Eye (tissue), 1 donor: ENCODE measurements around the gene AFDN.
"Not testable (repeated sequence)": the region's sequence is repeated elsewhere in the genome, so short reads cannot be mapped to it uniquely, and the experiment has no call there.

Experiments used
- DNase-seq: peaks from one replicate; pipeline ENCODE4 v3.0.0-alpha.2; 2015

AFDN gene

DNA sequence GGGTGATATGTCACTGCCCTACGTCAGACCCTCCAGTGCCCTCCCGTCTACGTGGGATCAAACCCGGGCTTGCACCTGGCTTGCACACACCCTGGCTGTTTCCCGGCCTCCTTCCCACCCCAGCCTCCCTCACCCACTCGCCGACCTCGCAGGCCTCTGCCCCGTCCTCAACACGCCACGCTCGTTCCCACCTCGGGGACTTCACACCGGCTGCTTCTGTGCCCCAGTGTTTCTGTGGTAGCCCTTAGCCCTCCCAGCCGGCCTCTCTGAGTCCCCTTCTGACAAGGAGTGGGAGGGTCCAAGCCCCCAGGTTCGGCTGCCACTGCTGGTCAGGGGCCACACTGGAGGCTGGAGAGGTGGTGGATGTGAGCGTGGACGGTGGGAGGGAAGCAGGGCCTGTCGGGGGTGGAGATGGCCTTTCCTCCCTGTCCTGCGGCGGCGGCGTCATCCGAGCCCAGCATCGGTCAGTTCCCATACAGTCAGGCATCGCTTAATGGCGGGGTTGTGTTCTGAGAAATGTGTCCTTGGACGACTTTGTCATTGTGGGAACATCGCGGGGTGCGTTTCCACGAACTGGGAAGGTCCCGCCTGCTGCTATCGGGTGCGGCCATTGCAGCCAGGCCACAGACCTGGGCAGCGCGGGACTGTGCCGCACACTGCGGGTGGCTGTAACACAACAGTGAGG, 159.3 kb downstream of the AFDN start:
- no peak for DNase-seq

DNA sequence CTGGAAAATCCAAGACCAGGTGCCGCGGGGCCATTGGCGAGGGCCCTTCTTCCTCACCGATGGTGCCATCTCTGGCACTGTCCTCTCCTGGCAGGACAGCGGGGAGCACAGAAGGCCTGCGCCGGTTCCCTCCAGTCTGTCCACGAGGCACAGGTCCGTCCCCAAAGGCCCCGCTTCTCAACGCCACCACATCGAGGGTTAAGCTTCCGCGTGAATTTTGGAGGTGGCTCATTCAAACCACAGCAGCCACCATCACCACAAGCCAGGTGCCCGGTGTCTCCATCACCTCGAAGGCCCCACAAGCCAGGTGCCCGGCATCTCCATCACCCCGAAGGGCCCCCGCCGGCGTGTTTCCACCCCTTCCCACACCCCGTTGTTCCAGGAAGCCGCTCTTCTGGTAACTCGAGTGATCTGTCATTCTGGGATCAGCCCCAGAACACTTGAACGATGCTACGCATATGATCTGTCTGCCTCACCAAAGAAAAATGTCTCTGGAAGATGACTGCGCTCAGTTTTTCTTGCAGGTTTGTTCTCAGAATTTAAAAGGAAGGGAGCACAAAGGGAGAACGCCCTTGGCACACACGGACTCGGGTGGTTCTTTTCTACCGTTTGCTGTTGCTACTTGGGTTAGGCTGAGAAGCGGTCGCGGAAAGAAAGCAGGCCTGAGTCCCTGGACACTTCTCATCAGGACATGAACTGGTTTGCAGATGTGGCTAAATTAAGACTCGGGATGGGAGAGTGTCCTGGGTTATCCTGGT, 160.9 kb downstream of the AFDN start:
- no peak for DNase-seq

DNA sequence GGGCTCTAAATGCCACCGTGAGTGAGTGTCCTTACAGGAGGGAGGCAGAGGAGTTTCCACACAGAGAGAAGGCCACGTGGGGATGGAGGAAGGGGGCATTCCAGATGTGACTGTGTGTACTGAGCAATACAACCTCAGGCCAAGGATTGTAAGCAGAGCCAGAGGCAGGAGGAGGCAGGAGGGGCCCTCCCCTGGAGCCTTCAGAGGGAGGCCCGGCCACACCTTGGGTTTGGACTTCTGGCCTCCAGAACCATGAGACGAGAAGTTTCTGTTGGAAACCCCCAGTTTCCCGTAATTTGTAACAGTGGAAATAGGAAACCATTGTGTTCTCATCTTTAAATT, 161.4 kb downstream of the AFDN start:
- no peak for DNase-seq

DNA sequence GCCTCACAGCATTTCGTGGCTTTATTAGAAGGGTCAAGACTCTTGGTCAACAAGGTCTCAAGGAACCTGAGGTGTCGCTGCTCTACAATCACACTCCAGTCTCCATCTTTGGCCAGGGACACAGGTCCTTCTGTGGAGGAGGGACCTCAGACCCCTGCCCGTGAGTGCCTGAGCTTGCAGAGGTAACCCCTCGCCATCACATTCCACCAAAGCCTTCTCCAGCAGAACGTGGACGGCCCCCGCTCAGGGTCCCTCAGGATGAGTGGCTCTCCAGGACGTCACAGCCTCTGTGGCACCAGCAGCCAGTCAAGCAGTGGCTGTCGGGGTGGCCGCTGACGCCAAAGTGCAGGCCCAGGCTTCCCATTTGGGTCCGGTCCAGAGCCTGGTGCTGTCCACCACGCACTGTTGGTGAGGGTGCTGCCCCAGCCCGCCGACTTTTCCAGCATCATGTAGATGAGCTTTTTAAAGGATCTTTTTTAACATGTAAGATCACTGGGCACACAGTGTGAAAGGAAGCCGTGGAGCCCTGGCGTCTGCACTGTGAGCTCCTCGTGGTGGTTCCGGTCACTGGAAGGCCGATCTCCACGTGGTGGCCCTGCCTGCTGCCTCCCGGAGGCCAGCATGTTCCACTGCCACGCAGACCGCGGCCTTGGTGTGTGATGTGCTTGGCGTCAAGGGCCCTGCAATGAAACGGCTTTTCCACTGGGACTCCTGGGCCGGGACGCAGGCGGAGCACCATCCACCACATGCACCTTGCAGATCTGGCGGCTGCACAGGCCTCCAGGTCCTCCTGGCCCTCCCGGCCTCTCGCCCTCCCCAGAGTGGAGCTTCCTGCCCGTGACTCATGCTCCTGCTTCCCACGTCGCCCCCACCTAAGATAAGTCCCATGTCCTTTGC, 162.5 kb downstream of the AFDN start:
- DNase-seq, result no peak

DNA sequence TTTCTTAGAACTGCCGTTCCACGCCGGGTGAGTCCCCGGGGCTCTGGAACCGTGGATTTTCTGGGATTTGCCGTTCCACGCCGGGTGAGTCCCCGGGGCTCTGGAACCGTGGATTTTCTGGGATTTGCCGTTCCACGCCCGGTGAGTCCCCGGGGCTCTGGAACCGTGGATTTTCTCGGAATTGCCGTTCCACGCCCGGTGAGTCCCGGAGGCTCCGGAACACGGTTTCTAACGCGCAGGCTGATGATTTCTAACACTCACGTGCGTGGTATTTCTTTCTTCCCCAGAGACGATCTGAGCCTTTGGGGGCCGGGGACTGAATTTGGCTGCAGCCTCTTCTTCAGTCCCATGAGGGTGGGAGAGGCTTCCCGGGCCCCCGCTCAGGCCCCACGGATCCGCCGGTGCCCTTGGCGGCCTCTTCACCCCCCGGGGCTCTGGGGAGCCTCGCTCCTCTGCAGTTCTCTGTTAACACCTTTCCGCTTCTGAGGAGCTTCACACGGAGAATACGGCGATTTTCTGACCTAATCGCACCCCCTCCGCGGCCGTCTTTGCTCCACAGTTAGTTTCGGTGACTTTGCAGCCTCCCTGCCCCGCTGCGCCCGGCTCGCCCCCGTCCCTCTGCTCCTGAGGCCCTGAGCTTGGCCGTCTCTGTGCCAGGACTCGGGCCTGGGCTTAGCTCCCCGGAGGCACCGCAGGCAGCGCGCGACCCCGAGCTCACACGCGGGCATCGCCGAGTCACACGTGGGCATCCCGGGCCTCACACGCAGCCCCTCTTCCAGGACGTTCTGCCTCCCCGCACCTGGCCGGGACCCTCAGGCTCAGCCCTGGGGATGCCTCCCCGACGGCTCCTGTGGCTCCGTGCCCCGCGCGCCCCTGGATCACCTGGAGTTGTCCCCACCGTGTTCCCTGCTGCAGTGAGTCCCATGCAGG, 163.6 kb downstream of the AFDN start:
- no peak for DNase-seq

DNA sequence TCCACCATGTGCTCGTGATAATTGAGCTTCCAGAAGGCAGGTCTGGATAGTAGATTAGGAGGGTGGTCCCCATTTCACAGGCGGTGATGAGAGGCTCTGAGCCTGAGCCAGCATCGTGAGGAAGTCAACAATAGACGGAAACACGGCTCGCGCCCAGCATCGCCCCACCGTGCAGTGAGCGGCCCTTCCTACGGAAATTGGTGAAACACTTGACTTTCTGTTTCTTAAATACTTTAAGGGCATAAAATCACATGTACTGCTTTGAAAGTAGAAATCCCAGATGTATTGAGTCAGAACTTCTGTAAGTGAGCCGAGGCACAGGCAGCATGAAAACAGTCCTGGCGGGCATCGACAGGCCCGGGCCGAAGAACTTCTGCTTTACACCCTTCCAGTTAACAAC, 166.5 kb downstream of the AFDN start:
- no peak for DNase-seq

DNA sequence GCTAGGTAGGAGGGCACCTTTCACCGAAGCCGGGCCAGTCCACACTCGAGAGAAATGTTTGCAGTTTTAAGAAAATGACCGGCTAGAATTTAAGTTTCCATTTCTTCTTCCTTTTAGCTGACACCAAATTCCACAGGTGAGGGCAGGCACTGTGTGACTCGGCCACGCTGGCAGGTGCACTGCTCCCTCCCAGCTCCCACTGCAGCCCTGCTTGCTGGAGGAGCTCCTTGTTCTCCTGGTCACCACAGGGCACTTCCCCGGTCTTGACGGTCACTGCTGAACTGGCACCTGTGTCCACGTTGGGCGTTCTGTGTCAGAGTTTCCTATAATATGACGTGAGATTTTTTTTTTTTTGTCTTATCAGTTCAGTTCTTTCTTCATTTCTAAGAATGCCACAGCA, 167.1 kb downstream of the AFDN start:
- DNase-seq, result no peak

DNA sequence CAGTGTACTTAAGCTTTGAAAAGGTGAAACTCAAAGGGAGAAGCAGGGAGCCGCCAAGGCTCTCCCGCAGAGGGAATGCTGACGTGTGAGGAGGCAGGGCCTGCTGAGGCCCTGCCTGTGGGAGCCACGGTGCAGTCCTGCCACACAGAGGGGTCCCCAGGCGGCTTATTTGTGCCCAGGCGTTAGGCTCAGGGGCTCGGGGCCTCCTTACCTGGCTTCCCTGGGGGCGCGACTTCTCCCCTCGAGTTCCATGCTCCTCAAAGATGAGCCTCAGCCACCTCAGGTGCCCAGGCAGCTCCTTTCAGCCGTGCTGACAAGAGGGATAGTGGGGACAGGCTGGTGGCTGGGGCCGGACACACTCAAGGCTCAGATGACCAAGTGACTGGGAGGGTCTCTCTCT, 168.6 kb downstream of the AFDN start:
- DNase-seq, result no peak

DNA sequence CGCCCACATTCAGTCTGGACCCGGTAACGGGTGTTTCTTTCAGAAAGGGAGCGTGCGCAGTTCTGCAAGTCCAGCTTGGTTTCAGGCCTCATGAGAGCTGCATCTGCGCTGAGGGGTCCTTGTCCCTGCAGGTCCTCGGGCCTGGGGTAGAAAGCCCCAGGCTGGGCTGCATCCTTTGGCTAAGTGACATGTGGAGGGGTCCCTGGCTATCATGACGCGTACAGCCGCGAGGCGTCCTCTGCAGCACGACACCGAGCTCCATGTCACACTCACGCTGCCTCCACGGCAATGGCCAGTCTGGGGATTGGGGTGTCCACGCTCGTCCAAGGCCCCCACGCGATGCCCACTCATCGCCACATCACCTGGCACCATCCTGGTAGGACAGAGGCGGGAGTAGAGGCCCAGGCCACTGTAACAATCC, 169.0 kb downstream of the AFDN start:
- DNase-seq, result no peak

DNA sequence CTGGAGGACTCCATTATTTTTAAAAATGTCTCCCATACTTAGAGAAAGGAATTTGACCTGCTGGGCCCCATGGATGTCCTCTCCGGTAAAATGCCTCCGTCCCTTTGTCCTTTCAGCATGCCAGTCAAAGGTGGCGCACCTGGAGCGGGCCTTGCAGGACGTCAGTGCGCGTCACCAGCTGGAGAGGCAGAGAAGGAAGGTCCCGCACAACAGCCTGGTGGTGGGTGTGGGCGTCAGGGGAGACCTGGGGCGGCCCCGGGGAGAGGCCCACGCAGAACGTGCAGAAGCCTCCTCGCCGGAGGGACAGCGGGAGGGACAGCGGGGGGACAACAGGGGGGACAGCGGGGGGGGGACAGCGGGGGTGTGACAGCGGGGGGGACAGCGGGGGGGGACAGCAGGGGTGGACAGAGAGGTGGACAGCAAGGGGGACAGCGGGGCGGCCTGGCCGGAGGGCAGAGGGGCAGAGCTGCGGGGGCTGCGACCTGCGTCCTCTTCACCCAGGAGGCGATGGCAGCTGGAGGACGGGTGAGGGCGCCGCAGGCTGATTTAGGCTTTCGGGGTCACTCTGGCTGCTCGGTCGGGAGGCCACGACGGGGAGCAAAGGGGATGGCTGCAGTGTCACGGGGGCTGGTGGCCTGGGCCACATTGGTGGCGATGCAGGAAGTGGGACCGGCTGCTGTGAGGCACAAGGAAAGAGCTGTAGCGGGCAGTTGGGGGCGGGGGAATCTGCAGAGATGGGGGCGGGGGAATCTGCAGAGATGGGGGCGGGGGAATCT, 169.9 kb downstream of the AFDN start:
- DNase-seq, result no peak

DNA sequence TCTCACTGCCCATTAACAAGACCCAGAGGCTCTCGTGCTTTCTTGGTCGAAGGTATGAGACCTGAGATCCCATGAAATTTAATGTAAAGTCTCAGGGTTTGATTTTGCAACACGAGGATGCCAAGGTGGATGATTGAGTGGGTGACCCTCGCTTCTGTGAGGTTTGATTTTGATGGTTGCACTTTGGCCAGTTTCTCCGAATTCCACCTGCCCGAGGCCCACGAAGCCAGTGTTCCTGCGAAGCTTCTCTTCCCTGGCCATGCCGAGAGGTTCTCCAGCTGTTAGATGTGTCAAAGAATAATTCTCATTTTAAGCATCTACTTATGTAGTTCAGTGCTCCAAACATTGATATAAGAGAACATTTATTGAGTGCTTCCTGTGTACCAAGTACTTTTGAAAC, 170.9 kb downstream of the AFDN start, which contains the start of gene KIF25:
TSS of gene KIF25 (plus strand) at position 30 of the 400 bp plus-strand sequence. CDS start 31,915 bp downstream, outside the sequence.
- no peak for DNase-seq

DNA sequence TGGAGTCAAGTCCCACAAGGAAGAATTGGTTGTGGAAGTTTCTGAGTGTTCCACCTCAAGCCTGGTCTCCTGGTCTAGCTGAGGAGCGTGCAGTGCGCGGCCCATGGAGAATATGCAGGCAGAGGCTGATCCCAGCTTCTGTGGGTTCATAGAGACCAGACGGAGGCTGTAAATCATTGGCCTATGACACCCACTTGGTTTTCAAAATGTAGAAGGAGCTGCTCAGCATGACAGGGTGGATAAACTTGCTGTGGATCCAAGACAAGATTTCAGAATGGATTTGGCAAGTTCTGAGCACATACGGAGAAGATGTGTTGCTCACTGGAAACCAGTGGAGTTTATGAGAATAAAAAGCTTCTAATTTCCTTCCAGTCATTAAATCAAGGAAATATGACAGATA, 171.5 kb downstream of the AFDN start:
- no peak for DNase-seq

DNA sequence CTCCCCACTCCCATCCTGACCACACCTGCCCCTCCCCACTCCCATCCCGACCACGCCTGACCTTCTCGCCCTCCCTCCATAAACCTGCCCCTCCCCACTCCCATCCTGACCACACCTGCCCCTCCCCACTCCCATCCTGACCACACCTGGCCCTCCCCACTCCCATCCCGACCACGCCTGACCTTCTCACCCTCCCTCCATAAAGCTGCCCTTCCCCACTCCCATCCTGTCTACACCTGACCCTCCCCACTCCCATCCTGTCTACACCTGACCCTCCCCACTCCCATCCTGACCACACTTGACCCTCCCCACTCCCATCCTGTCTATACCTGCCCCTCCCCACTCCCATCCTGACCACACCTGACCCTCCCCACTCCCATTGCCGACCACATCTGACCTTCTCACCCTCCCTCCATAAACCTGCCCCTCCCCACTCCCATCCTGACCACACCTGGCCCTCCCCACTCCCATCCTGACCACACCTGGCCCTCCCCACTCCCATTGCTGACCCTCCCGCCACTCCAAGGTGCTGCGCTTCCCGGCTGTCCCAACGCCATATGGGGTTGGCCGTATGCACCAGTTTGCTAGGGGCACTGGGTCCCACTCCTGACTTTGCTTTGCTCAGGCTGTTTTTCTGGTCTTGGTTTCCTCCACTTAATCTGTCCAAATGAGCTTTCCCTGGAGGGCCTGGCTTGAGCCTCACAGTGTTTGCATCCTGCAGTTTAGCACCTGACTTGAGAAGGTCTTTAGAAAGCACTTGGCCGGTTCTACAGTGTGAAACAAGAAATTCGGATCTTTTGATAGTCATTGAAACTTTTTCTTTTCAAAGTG, 173.7 kb downstream of the AFDN start:
- no peak for DNase-seq

DNA sequence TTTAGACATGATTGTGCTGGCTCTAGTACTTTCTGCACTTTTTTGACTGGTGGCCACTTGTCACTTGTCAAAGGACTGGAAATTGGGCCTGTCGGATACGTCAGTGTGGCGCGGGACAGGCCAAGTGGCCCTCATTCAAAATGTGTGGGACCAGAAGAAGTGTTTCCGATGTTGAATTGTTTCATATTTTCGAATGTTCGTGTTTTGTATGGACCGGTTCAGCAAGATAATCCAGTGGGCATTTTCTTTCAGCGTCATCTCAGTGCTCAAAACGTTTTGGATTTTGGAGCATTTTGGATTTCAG, 174.3 kb downstream of the AFDN start:
- no peak for DNase-seq

DNA sequence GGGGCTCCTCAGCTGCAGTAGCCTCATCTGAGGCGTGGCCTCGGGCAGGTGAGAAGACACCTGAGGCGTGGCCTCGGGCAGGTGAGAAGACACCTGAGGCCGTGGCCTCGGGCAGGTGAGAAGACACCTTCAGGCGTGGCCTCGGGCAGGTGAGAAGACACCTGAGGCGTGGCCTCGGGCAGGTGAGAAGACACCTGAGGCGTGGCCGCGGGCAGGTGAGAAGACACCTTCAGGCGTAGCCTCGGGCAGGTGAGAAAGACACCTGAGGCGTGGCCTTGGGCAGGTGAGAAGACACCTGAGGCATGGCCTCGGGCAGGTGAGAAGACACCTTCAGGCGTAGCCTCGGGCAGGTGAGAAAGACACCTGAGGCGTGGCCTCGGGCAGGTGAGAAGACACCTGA, 174.8 kb downstream of the AFDN start:
- DNase-seq, result not testable (repeated sequence)

DNA sequence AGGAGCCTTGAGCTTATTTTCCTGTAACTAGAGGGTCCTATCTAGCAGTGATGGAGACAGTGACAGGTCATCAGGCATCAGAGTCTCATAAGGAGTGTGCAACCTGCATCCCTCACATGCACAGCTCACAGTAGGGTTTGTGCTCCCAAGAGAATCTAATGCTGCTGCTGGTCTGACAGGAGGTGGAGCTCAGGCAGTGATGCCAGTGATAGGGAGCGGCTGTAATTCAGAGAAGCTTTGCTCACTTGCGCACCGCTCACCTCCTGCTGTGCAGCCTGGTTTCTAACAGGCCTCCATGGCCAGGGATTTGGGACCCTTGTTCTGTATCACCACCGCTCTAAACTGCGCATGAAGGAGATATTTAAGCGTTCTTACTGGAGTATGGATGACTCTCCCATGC, 176.1 kb downstream of the AFDN start:
- no peak for DNase-seq

DNA sequence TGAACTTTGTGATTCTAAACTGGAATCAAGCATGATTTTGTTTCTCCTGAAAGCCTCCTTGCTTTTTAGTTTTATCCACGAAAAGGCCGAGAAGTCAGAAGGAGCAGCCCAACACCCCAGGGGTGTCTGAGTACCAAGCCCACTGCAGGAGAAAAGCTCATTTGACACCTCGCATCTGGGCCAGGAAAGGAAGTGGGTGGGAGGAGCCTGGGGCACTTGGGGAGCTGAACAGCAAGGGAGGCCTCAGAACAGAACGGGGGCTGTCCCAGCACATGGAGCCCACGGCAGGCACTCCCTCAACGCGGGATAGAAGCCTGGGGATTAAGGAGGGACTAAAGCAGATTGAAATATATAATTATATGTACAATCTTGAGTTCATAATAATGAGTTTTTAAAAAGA, 177.3 kb downstream of the AFDN start:
- DNase-seq, result no peak

DNA sequence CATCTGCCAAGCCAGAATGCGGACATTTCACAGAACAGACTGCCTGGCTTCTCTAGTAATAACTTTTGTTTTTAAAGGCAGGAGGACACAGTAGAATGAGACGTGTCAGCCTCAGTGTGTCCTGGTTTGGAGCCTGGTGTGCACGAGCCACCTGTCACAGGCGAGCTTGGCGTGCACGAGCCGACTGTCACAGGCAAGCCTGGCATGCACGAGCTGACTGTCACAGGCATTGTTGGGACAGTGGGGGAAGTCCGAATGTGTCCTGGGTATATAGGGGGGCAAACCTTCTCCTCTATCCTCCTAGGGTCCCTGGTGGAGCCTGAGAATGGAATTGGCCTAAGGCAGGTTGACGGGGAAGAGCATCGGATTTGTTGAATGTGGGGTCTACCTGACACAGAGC, 178.2 kb downstream of the AFDN start:
- no peak for DNase-seq

DNA sequence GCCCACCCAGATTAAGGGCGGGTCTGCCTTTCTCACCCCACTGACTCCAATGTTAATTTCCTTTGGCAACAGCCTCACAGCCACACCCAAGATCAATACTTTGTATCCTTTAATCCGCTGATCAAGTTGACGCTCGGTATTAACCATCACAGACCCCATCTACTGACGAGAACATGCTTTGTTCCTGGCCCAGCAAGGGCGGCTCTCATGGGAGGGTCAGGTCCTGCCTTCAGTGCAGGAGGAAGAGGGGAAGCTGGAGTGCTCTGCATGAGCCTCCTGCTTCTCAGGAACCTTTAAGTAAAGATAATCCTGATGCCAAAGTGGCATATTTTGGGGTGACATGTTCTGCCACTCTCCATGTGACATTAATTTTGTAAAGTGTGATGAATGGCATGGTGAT, 179.1 kb downstream of the AFDN start:
- DNase-seq, result no peak

DNA sequence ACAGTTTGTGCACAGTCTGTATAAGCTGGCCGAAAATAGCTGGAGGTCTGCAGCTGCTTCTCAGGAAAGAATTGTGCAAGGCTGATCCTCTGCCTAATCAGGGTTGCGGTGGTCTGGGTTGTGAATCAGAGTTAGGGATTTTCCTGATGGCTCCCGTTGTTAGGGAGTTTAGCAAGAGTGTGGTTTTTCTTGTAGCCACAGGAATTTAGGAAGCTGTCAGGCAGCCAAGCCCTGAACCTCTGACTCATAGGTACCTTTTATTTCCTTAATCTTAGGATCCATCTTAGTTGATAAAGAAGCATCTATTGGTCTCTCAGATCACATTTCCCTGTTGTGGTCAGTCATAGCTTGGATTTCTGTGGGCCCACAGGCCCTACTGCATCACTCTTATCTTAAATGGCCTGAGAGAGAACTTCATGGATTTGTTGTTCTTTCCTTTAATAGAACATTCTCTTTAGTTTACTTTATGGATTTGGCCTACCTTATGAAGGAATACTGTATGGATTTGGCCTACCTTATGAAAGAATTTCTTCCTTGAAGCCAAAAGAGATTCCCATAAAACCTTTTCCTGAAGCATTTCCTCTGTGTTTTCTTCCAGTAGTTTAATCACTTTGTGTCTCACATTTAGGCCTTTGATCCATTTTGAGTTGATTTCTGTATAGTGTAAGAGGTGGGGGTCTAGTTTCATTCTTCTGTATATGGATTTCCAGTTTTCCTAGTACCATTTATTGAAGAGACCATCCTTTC, 181.1 kb downstream of the AFDN start:
- DNase-seq, result no peak
